GM12864 (cell line): ENCODE measurements around the gene MCOLN3.
A peak's percentile ranks its signal among the peaks of the same experiment; 100 is the strongest.

Experiments
- DNase-seq: peaks from one replicate; pipeline ENCODE4 v3.0.0-alpha.2; 2011; ENCODE audit warnings: low read depth
- H3K4me3 ChIP-seq: 2 replicates; pipeline ENCODE4 v1.5.1; 2011; ENCODE audit warnings: mild to moderate bottlenecking, low read depth, low read length, control low read depth
- CTCF ChIP-seq: IDR thresholded peaks from 2 replicates; pipeline ENCODE4 v1.5.1; 2011; ENCODE audit warnings: low read depth, mild to moderate bottlenecking, moderate library complexity, low read length, control low read depth, inconsistent platforms; ENCODE audit errors: missing control alignments

The MCOLN3 gene

GRCh38 chr1:84973498-84974334, 74.6 kb downstream of the MCOLN3 start:
- peak; percentile 12 for TF ChIP-seq CTCF
- no peak overlapping the region for H3K4me3 ChIP-seq
- no peak for DNase-seq

- DNase-seq = no peak
- TF ChIP-seq CTCF = no peak
- H3K4me3 ChIP-seq = no peak overlapping the region; the same call in 1 of the 2 replicates
These were observed 75.8 kb downstream of the MCOLN3 start for GRCh38 chr1:84972377-84972987.

- no peak overlapping the region; the same call in 1 of the 2 replicates for H3K4me3 ChIP-seq
- TF ChIP-seq CTCF = no peak
- no peak for DNase-seq
These were observed 76.3 kb downstream of the MCOLN3 start for GRCh38 chr1:84971957-84972356.

GRCh38 chr1:84969489-84970250, 78.6 kb downstream of the MCOLN3 start:
- no peak overlapping the region for H3K4me3 ChIP-seq
- DNase-seq = peak; percentile 61
- TF ChIP-seq CTCF = no peak

GRCh38 chr1:84968865-84969264, 79.4 kb downstream of the MCOLN3 start:
- no peak for DNase-seq
- no peak for TF ChIP-seq CTCF
- H3K4me3 ChIP-seq = no peak overlapping the region

- DNase-seq = no peak
- no peak overlapping the region for H3K4me3 ChIP-seq
- TF ChIP-seq CTCF = no peak
These were observed 80.2 kb downstream of the MCOLN3 start for GRCh38 chr1:84968101-84968500.
